Measurements from ENCODE around the gene OR1C1. TPM values are rescaled to one million over a fixed set of nuclear protein-coding genes. Genes with fewer than 3 reads are reported as not detected.
"Not testable (repeated sequence)": the region's sequence is repeated elsewhere in the genome, so short reads cannot be mapped to it uniquely, and the experiment has no call there.

Gene OR1C1
- total RNA-seq, 2 experiments from 2014 or later, result not detected

DNA sequence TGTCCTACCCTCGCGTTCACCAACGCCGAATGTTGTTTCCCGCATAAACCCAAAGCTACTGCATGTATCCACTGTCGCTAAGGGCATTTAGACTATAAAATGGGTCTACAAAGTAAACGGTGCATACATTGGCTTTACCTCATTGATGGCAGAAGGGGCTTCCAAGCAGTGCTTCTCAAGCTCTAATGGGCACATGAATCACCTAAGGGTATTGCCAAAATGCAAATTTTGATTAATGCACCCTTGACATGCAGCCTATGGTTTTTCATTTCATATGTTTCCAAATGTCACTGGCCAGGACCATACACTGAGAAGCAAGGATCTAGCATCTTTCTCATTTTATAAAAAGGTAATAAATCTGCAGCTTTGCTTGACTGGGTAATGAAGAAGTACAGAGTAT, 46.6 kb downstream of the OR1C1 start:
- H3K36me3 ChIP-seq (ENCODE audit: insufficient read depth, low read length), result no peaks in the 10 kb centered on the region
- CTCF ChIA-PET (ENCODE audit: unreplicated experiment), result no interaction called here

DNA sequence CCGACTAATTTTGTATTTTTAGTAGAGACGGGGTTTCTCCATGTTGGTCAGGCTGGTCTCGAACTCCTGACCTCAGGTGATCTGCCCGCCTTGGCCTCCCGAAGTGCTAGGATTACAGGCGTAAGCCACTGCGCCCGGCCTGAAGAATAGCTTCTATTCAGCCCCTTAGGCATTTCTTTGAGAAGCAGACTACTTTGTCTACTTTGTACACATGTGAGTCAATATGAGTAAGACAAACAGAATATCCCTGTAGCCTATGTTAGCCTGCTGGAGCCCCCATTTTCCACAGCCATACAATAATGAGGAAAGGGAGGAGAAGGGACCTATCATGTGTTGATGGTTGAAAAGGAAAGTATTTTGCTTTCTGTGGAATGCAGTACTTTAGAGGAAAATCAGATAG, 49.7 kb downstream of the OR1C1 start:
- H3K9me2 ChIP-seq (ENCODE audit: insufficient read depth, low read length); DNase-seq (ENCODE audit: low spot score); H2AFZ ChIP-seq (ENCODE audit: low read length); H3K4me2 ChIP-seq (ENCODE audit: low read length); H4K20me1 ChIP-seq (ENCODE audit: insufficient read depth, low read length); H3K4me3 ChIP-seq (ENCODE audit: low read depth, low read length, poor library complexity, severe bottlenecking); BruUV-seq (replicated peaks); H3K4me1 ChIP-seq (ENCODE audit: insufficient read depth, low read length, poor library complexity, severe bottlenecking); intact Hi-C loops (cut with micrococcal nuclease; ENCODE audit: unreplicated experiment); POLR2A ChIA-PET; CTCF ChIA-PET (ENCODE audit: unreplicated experiment); H3K79me2 ChIP-seq (ENCODE audit: insufficient read depth, low read depth, low read length); H3K36me3 ChIP-seq (ENCODE audit: insufficient read depth, low read length); H3K9me3 ChIP-seq (ENCODE audit: low read length); H3K27ac ChIP-seq (ENCODE audit: low read depth, low read length, poor library complexity, severe bottlenecking): not testable (repeated sequence)

More for the DNA sequence above, 46.6 kb downstream of the OR1C1 start:
- POLR2A ChIA-PET, result no interaction called here
- Histone ChIP-seq H3K4me1 (ENCODE audit: insufficient read depth, low read length, poor library complexity, severe bottlenecking) (no peaks in the 10 kb centered on the region), H3K27ac (ENCODE audit: low read depth, low read length, poor library complexity, severe bottlenecking) (no peak overlapping the region), H3K4me3 (ENCODE audit: low read depth, low read length, poor library complexity, severe bottlenecking) (no peak overlapping the region), H3K4me2 (ENCODE audit: low read length) (no peak overlapping the region), H3K9me2 (ENCODE audit: insufficient read depth, low read length) (no peaks in the 10 kb centered on the region), H3K9me3 (ENCODE audit: low read length) (no peaks in the 10 kb centered on the region), H4K20me1 (ENCODE audit: insufficient read depth, low read length) (no peaks in the 10 kb centered on the region), H2AFZ (ENCODE audit: low read length) (no peak overlapping the region), H3K79me2 (ENCODE audit: insufficient read depth, low read depth, low read length) (no peaks in the 10 kb centered on the region)
- no peak for DNase-seq (ENCODE audit: low spot score)
- no peak for TF ChIP-seq EZH2phosphoT487 (IDR thresholded peaks at IDR 0.05; ENCODE audit: borderline replicate concordance, low read depth, low read length)
- TF ChIP-seq, protein P1, sequence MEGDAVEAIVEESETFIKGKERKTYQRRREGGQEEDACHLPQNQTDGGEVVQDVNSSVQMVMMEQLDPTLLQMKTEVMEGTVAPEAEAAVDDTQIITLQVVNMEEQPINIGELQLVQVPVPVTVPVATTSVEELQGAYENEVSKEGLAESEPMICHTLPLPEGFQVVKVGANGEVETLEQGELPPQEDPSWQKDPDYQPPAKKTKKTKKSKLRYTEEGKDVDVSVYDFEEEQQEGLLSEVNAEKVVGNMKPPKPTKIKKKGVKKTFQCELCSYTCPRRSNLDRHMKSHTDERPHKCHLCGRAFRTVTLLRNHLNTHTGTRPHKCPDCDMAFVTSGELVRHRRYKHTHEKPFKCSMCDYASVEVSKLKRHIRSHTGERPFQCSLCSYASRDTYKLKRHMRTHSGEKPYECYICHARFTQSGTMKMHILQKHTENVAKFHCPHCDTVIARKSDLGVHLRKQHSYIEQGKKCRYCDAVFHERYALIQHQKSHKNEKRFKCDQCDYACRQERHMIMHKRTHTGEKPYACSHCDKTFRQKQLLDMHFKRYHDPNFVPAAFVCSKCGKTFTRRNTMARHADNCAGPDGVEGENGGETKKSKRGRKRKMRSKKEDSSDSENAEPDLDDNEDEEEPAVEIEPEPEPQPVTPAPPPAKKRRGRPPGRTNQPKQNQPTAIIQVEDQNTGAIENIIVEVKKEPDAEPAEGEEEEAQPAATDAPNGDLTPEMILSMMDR (conservative IDR thresholded peaks at IDR 0.05; ENCODE audit: low read length), result no peak
- intact Hi-C loops (cut with micrococcal nuclease; ENCODE audit: unreplicated experiment), result no loop called here
- no TSS peak for BruUV-seq (replicated peaks)

Other genes with a start within 250 kb of the OR1C1 start
- not detected in 2 replicates for gene OR2C3, start 224.1 kb downstream of the OR1C1 start, total RNA-seq (2014; rRNA removed; shearing (Covaris generic))
- not detected in 2 replicates for gene OR2C3, start 224.1 kb downstream of the OR1C1 start, total RNA-seq (2022)
- gene GCSAML, start 211.4 kb downstream of the OR1C1 start, total RNA-seq (2014; rRNA removed; shearing (Covaris generic)), result not detected in 2 replicates
- gene GCSAML, start 211.4 kb downstream of the OR1C1 start, total RNA-seq (2022), result not detected in 2 replicates
- not detected in 2 replicates for gene OR2G2, start 172.2 kb downstream of the OR1C1 start, total RNA-seq (2014; rRNA removed; shearing (Covaris generic))
- gene OR2G2, start 172.2 kb downstream of the OR1C1 start, total RNA-seq (2022), result not detected in 2 replicates
- not detected in 2 replicates for gene OR2G3, start 155.0 kb downstream of the OR1C1 start, total RNA-seq (2014; rRNA removed; shearing (Covaris generic))
- not detected in 2 replicates for gene OR2G3, start 155.0 kb downstream of the OR1C1 start, total RNA-seq (2022)
- not detected in 2 replicates for gene OR13G1, start 80.8 kb downstream of the OR1C1 start, total RNA-seq (2014; rRNA removed; shearing (Covaris generic))
- gene OR13G1, start 80.8 kb downstream of the OR1C1 start, total RNA-seq (2022), result not detected in 2 replicates
- not detected in 2 replicates for gene OR6F1, start 43.9 kb downstream of the OR1C1 start, total RNA-seq (2014; rRNA removed; shearing (Covaris generic))
- not detected in 2 replicates for gene OR6F1, start 43.9 kb downstream of the OR1C1 start, total RNA-seq (2022)
- gene OR14K1, start 21.9 kb downstream of the OR1C1 start, total RNA-seq (2014; rRNA removed; shearing (Covaris generic)), result not detected in 2 replicates
- gene OR14K1, start 21.9 kb downstream of the OR1C1 start, total RNA-seq (2022), result not detected in 2 replicates
- not detected in 2 replicates for gene OR14A2, start 12.4 kb downstream of the OR1C1 start, total RNA-seq (2014; rRNA removed; shearing (Covaris generic))
- gene OR14A2, start 12.4 kb downstream of the OR1C1 start, total RNA-seq (2022), result not detected in 2 replicates
- gene OR14A16, start 63.6 kb upstream of the OR1C1 start, total RNA-seq (2014; rRNA removed; shearing (Covaris generic)), result not detected in 2 replicates
- not detected in 2 replicates for gene OR14A16, start 63.6 kb upstream of the OR1C1 start, total RNA-seq (2022)
- not detected in 2 replicates for gene OR11L1, start 81.3 kb upstream of the OR1C1 start, total RNA-seq (2014; rRNA removed; shearing (Covaris generic))
- gene OR11L1, start 81.3 kb upstream of the OR1C1 start, total RNA-seq (2022), result not detected in 2 replicates
- gene TRIM58, start 96.6 kb upstream of the OR1C1 start, total RNA-seq (2014; rRNA removed; shearing (Covaris generic)), result not detected in 2 replicates
- gene TRIM58, start 96.6 kb upstream of the OR1C1 start, total RNA-seq (2022), result not detected in 2 replicates
- not detected in 2 replicates for gene OR2W3, start 135.0 kb upstream of the OR1C1 start, total RNA-seq (2014; rRNA removed; shearing (Covaris generic))
- not detected in 2 replicates for gene OR2W3, start 135.0 kb upstream of the OR1C1 start, total RNA-seq (2022)
- not detected in 2 replicates for gene OR2T8, start 159.7 kb upstream of the OR1C1 start, total RNA-seq (2014; rRNA removed; shearing (Covaris generic))
- not detected in 2 replicates for gene OR2T8, start 159.7 kb upstream of the OR1C1 start, total RNA-seq (2022)
- gene OR2AJ1, start 164.3 kb upstream of the OR1C1 start, total RNA-seq (2014; rRNA removed; shearing (Covaris generic)), result not detected in 2 replicates
- gene OR2AJ1, start 164.3 kb upstream of the OR1C1 start, total RNA-seq (2022), result not detected in 2 replicates
- not detected in 2 replicates for gene OR2L8, start 188.3 kb upstream of the OR1C1 start, total RNA-seq (2014; rRNA removed; shearing (Covaris generic))
- not detected in 2 replicates for gene OR2L8, start 188.3 kb upstream of the OR1C1 start, total RNA-seq (2022)
- 0.15 TPM in 1 of 2 replicates, not detected in the other for gene OR2AK2, start 204.7 kb upstream of the OR1C1 start, total RNA-seq (2014; rRNA removed; shearing (Covaris generic))
- gene OR2AK2, start 204.7 kb upstream of the OR1C1 start, total RNA-seq (2022), result not detected in 2 replicates

Measured in OCI-LY7 (cell line).